B cell (primary cell): ENCODE results near the gene HOXB7.

ENCODE experiments used
- EZH2 ChIP-seq: IDR thresholded peaks from 2 replicates; pipeline ENCODE4 v1.6.1; 2012; ENCODE audit warnings: borderline replicate concordance, low read depth, mild to moderate bottlenecking, moderate library complexity, low read length; ENCODE audit not compliant: insufficient read depth, poor library complexity, severe bottlenecking
- TF ChIP-seq, protein P1 (sequence below): fragments of 200-600 bp; IDR thresholded peaks from one replicate; pipeline ENCODE4 v1.8.0; 2022; ENCODE audit warnings: antibody characterized with exemption, mild to moderate bottlenecking

DNA sequence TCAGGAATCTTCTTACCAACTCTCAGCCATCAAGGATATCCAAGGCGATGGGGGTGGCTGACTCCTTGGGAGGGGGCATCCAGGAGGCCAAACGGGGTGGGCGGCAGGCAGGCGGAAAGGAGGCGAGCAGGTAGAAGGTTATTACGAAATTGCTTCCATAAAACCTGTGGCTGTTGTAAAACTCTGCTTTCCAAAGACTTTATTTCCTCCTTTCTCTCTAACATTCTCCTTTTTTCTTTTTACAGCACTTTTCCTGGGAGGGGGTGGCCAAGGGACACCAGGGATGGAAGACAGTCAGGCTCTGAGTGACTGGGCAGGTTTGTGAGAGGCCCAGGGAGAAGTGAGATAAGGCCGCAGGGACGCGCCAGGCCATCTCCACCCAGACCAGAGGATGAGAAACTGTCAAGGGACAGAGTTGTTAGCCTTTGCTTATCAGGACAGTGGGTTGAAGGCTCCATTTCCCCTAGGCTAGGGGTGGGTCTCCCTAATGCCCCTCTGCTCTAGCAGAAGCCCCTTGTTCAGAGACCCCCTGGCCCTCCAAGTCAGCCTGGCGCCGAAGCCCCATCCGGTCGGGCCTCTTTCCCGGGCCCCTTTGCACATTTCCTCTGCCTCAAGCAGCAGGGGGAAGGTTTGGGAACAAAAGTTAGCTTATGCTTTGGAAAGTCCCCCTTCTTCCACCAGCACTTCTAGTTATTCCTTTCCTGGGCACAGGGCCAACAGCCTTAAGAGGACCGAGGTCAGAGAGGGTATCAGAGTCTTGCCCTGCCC lies 20.3 kb upstream of the HOXB7 start:
- TF ChIP-seq EZH2: no peak
- TF ChIP-seq, protein P1, sequence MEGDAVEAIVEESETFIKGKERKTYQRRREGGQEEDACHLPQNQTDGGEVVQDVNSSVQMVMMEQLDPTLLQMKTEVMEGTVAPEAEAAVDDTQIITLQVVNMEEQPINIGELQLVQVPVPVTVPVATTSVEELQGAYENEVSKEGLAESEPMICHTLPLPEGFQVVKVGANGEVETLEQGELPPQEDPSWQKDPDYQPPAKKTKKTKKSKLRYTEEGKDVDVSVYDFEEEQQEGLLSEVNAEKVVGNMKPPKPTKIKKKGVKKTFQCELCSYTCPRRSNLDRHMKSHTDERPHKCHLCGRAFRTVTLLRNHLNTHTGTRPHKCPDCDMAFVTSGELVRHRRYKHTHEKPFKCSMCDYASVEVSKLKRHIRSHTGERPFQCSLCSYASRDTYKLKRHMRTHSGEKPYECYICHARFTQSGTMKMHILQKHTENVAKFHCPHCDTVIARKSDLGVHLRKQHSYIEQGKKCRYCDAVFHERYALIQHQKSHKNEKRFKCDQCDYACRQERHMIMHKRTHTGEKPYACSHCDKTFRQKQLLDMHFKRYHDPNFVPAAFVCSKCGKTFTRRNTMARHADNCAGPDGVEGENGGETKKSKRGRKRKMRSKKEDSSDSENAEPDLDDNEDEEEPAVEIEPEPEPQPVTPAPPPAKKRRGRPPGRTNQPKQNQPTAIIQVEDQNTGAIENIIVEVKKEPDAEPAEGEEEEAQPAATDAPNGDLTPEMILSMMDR: no peak
